Inflammatory macrophage treated with lipopolysaccharide for 1 hour (primary cell): ENCODE measurements around the gene MTPN.

Experiments used
- DNase-seq, 2 donors: peaks; one replicate each; pipeline ENCODE4 v3.0.0-alpha.2; 2020 to 2022

The MTPN gene

DNA sequence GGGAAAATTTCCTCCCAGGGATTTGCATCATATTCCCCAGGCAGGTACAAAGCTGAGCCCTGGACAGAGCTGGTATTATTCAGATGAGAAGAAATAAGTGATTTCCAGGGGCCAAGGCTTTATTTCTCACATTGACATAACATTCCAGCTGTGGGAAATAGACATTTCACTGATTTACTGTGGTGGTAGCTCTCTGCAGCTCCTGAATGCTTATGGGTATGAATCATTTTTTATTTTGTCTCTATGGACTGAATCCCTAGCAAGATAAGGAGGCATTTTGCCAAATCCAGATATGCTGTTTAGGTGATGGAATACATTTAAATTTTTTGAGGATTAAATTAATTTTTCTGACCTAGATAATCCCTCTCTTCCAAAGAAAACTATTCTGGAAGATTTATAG lies 97.9 kb downstream of the MTPN start:
- no peak for DNase-seq

DNA sequence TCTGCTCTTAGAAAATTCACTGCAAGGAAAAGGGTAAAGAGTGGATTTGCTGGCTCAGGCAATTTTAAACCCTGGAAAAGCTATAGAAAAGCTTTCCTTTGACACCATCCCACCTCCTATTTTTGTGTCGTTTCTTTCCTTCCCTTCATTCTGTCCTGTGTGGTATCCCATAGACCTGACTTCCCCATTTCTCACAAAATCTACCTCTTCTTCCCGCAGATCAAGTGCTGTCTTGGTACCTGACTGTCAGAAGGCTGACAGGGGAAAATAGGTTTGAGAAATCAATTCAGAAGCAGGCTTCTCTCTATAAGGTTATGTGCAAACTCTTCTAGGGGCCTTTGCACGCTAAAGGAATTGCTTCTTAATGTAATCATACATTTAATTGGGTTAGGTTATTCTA lies 98.9 kb downstream of the MTPN start:
- no peak for DNase-seq

DNA sequence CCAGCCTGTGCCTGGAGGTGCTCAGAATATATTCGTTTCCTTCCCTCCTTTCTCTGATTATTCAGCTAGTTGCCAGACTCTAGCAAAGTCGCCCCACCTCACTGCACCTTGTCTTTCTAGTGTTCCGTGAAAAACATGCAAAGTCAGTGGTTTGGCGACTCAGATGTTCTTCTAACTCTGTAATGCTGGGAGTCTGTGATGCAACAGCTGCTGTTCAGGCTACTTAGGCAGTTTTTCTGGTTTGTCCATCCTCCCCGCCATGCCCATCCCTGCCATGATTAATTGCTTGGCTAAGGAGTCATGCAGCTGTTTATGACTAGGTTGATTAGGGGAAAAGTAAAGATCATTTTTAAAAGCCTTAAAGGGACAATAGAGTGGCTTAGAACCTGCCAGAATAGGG lies 99.4 kb downstream of the MTPN start:
- no peak for DNase-seq
